Measurements from ENCODE around the gene C6orf58.

DNA sequence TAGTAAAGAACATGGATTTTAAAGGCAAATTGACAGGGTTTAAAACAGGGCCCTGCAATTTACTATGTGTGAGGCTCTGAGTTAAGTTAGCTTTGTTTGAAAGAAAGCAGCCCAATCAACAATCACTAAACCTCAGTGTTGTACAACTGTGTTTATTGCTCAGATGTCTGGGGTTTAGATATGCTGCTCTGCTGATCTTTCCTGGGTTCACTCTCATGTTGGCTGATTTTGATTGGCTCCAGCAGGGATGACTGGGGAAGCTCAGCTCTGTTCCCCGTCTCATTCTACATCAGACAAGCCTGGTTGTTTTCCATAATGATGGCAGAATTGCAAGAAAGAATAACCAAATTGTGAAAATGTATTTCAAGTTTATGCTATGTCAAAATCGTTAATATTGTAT, 10.9 kb downstream of the C6orf58 start:
- TF ChIP-seq POLR2A (IDR thresholded peaks at IDR 0.05; ENCODE audit: low read depth, low read length) (no peak), POLR2AphosphoS5 (IDR thresholded peaks at IDR 0.05; ENCODE audit: low read depth, low read length) (no peak)

Measured in GM12892 (cell line).